ENCODE data around the gene GPR155.
"Not testable (repeated sequence)": the region's sequence is repeated elsewhere in the genome, so short reads cannot be mapped to it uniquely, and the experiment has no call there.

Gene GPR155

DNA sequence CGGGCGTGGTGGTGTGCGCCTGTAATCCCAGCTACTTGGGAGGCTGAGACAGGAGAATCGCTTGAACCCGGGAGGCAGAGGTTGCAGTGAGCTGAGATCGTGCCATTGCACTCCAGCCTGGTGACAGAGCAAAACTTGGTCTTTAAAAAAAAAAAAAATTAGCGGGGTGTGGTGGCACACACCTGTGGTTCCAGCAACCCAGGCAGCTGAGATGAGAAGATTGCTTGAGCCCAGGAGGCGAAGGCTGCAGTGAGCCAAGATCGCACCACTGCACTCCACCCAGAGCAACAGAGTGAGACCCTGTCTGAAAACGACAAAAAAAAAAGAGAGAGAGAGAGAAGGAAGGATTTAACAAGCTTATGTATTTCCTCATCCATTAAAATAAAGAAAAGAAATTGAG lies 2.7 kb upstream of the GPR155 start:
- DNase-seq = not testable (repeated sequence)

DNA sequence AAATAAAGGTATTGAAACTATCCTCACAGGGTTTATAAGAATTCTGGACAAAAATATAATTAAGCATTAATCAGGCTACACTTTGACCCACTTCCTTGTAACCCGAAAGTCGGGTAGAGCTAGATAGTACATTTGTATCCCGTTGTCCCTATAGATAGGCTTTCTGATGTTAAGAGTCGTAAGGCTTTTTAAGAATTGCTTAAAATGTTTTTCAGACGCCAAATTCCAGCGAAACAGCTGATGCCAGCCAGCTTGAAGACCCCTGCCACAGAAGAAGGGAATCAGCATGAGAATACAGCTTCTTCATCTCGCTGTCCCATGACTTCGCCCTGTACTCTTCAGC lies 962 bp upstream of the GPR155 start:
- no peak for DNase-seq

DNA sequence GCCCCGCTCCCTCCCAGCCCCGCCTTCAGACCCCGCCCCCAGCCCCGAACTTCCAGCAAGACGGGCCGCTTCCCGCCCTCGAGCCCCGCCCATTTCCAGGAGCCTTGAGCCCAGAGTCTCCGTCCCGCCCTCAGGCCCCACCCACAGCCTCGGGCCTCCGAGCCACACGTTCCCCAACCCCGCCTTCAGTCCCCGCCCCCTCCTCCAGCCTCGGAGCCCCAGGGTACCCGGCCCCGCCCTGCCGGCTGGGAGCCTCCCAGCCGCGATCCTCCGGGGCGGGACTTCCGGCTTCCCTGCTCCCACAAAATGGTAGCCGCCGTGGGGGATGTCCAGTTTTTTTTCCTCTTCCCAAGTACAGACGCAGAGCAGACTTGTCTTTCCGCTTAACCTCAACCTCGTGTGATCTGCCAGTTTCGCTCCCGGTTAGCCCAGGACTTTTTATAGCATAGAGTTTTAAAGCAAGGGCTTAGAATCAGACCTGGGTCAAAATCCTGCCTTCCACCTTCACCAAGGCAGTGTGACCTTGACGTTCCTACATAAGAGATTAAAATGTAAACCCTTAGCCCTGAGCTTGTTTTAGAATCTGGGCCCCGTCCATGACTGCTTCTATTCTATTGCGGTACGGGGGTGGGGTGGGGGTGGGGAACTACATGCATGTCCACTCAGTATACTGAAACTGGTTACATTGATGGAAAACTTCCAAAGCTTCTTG lies 435 bp upstream of the GPR155 start:
- peak; percentile 68 for DNase-seq

DNA sequence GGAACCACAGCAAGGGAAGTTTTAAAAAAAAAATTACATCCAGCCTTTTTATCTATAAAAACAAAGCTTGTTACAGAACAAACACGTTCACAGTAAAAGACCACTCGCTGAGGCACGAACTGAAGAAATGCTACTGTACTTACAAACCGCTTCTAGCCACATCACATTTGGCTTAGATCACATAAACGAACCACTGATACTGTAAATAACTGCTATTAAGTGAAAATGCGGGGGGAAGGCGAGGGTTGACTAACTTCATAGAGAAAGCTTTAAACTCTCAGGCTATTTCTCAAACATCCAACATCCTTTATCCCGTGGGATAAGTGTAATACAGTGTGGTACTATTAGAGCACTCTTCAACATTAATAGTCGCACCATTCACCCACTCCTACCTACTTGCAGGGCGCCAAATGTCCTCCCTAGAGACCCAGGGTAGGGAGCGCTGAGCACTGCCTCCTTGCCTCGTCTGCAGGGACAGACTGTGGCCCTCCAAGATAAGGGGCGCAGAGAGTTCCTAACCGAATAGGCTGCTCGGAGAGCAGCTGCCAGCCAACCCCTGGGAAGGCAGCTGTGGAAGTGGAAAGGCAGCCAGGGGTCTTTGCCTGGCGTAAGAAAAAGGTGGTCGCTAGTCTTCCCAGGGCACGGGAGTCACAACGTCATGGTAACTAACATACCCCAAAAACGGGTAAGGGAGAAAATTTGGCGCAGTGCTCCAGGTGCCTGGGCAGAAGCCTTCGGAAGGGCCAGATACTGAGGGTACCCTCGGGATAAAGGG lies 854 bp downstream of the GPR155 start:
- DNase-seq = no peak

DNA sequence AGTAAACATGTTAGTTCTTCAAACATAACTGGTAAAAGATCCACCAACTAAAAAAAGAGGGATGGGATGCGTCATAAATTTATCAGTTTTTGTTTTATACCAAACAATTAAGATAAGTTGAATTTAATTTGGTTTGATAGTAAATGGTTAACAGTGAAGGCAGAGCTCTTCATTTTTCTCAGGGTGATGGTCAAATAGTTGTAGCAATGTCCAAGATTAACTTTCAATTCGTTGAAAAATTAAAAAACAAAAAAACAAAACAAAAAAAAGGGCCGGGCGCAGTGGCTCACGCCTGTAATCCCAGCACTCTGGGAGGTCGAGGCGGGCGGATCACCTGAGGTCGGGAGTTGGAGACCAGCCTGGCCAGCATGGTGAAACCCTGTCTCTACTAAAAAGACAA lies 1.8 kb downstream of the GPR155 start:
- DNase-seq = not testable (repeated sequence)

DNA sequence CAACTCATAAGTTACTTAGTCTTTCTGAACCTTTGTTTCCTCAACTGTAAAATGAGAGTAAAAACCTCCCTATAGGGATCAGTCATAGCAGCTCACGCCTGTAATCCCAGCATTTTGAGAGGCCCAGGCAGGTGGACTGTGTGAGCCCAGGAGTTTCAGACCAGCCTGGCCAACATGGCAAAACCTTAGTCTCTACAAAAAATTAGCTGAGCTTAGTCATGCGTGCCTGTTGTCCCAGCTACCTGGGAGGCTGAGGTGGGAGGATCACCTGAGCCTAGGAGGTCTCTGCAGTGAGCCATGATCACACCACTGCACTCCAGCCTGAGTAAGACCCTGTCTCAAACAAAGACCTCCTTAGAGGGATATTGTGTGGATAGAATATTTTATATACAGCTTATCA lies 2.3 kb downstream of the GPR155 start:
- no peak for DNase-seq

DNA sequence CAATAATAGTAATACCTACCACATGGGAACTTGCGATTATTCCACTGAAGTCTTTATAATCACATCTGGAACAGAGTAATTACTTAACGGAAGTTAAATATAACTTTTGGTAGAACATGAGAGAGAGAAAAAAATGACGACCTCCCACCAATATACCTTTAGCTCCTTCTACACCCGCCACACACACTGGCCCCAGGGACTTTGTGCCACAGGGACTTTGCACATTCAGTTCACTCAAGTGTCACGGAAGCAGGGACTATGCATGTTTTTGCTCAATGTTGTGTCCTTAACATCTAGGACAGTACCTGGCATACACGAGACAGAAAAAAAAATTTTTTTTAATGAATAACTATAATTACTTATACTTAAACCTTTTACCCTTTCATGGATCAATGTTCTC lies 4.0 kb downstream of the GPR155 start:
- DNase-seq = no peak

DNA sequence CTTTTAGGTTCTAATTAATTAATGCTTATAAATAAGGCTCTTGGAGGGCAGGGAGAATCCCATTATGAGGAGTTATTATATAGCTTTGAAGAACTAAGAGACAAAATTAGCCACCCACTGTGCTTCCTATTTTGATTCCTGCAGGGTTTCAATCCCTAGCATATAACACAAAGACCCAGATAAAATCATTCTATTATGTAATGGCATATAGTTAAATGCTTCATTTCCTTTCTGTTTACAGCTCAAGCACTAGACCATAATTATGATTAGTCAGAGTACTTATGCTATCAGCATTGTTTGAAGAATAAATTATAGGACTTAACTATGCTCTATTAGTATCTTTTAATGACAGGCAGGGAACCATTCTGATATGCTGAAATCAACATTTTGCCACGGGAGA lies 9.1 kb downstream of the GPR155 start:
- DNase-seq = no peak

DNA sequence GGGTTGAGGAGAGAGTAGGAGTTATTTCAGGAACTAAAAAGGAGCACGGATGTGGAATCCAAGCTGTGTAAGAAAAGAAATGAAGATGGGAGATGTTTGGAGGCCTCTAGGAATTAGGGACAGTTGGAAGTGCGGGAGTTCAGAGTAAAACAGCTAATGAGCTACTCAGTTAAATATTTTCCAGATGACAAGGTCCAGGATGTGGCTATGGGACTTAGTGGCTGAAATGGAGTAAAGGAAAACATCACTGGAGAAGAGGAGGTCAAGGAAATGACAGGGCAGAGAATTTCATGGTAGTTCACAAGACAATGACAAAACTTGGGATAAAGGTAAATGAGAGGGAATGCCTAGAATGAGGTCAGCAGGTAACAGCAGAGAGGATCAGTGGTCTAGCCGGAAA lies 13.0 kb downstream of the GPR155 start:
- no peak for DNase-seq

DNA sequence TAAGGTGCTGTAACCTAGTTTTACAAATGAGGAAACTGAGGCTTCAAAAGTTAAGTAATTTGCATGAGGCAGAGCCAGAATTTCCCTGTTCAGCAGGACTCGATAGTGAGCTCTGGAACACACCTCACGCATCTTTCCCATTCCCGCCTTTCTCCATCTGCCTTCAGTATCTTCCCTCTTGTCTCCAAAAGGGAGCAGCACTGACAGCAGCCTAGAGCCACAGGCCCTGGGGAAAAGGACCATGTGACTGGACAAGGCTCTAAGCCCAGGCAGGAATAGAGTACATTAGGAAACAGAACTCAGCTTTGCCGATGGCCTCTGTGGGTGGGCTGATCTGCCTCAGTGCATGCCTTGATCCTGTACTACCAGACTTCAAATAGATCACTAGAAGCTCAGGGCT lies 21.5 kb downstream of the GPR155 start:
- no peak for DNase-seq

DNA sequence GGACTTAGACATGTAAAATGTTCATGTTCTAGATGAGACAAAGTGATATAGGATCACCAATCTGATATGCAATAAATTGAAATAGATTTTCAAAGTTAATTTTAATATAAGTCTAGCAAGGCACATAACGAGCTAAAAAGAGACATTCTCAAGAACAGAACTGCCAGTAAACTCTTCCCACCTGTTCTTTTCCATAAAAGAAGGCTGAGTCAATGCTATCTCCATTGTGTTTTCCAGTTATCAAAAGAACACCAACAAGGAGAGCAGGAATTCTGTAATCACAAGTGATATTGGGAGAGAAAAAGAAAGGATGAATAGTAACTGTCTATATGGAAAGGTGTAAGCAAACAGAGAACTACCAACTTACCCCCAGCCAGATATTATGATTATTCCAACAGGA lies 25.6 kb downstream of the GPR155 start:
- no peak for DNase-seq

DNA sequence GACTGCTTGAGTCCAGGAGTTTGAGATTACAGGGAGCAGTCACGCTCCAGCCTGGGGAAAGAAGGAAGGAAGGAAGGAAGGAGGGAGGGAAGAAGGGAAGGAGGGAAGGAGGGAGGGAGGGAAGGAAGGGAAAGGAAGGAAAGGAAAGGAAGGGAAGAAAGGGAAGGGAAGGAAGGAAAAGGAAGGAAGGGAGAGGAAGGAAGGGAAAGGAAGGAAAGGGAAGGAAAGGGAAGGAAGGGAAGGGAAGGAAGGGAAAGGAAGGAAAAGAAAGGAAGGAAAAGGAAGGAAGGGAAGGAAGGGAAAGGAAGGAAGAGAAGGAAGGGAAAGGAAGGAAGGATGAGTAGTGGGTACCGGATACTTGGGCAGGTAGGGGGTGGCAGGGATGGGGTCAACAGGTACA lies 32.3 kb downstream of the GPR155 start:
- no peak for DNase-seq

DNA sequence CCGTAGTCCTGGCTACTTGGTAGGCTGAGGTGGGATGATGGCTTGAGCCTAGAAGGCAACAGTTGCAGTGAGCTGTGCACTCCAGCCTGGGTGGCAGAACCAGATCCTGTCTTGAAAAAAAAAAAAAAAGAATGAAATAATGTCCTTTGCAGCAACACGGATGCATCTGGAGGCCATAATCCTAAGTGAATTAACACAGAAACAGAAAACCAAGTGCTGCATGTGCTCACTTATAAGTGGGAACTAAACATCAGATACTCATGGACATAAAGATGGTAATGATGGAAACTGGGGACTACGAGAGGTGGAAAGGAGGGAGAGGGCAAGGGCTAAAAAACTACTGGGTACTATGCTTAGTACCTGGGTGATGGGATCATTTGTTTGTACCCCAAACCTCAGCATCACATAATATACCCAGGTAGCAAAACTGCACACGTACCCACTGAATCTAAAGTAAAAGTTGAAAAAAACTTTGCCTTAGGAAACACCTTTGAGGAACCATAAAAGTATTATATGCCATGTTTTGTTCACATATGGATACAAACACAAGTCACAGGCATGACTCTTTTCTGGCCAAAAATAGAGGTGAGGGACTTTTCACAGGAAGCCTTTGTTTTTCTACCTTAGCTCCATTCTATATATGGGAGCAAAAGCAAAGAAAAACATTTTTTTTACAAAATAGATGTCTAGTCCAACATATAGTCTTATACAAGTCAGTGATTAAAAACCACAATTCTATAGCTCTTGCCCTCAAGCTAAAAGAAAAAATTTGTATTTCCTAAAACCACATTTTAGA lies 36.6 kb downstream of the GPR155 start:
- no peak for DNase-seq

DNA sequence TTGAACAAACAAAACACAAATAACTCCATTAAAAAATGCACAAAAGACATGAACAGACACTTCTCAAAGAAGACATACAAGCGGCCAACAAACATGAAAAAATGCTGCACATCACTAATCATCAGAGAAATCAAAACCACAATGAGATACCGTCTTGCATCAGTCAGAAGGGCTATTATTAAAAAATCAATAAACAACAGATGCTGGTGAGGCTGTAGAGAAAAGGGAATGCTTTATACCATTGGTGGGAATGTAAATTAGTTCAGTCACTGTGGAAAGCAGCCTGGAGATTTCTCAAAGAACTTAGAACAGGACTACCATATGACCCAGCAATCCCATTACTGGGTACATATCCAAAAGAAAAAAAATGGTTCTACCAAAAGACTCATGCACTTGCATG lies 37.8 kb downstream of the GPR155 start:
- no peak for DNase-seq

DNA sequence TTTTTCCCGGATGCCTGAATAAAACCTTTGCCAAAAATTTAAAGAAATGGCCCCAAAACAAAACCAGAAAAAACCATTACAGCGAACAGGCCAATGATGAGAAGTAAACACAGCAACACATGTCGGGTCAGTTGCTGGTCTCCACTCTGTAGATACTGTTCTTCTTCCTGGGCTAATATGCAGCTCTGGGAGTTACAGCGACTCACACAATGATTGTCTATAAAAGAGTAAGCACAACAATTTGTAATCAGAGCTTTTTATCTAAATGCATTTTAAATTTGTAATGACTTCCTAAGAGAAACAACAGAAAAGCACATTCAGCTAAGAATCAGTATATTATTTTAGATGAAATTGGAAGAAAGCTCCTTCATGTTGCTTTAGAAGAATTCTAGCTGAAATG lies 40.3 kb downstream of the GPR155 start:
- no peak for DNase-seq

DNA sequence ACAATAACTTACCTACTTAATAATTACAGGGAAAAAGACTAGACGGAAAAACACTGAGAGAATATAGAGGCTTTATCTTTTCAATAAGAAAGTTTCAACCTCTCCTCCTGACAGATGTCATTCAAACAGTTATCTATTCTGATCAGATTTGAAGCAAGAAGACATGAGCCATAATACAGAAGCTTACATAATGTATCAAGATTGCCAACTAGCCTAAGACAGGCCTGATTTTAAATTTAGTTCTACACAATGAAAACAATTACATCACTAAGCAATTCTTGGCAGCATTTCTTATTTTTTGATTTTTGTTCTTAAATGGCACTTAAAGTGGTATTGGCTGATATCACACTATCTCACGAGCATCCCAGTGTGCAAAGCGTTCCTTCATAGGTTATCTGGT lies 41.6 kb downstream of the GPR155 start:
- no peak for DNase-seq

DNA sequence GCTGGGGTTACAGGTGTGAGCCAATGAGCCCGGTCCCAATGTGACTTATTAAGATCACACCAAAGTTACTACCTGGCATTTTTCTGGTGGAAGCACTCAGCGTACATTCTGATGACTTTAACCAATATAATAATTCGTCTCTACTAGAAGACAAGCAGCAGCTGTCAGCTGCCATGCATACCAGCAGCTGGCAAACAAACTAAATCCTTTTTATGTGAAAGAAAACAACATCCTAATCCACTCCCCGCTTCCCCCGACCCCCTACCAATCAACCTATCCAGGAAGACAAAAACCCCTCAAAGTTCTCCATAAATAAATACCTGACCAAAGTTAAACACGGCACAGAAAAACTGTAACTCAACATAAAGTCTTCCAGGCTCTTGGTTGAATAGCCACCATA lies 42.1 kb downstream of the GPR155 start:
- DNase-seq = no peak

DNA sequence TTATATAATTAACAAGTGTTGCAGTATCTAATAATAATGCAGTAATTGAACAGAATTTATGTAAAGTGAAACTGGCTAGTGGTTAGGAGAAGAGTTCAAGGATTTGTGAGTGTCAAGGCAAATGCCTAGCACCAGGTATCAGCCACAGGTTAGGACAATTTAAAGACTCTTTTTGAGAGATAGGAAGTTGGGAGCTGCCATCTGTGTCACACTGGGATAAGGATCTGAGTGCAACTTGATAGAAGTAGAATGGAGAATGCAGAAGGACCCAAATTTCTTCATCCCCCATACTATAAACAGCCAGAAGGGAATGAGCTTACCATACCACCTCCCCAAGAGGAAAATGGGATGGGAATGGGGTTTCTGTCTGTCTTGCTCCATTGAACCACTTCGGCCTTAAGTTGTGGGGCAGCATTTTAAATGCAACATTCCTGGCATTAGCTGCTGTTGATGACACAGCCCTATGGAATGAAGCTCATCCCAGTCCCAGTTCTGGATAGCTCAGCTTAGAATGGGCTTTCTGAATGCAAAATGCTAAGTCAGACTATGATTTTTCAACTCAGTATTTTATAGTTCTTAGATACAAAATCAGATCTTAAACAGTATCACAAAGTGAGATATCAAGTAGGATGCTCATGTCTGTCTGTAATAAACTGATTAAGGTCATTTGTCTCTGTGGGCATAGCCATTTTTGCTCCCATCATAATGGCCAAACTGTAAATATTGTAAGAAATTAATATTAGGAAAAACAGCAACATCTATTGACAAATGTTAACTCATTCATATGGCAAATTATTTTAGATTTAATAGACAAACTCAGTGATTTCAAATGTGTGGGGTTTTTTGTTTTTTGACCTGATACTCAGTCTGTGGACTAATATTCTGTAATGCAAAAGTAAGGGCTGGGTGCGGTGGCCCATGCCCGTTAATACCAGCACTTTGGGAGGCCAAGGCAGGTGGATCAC lies 44.0 kb downstream of the GPR155 start:
- no peak for DNase-seq

DNA sequence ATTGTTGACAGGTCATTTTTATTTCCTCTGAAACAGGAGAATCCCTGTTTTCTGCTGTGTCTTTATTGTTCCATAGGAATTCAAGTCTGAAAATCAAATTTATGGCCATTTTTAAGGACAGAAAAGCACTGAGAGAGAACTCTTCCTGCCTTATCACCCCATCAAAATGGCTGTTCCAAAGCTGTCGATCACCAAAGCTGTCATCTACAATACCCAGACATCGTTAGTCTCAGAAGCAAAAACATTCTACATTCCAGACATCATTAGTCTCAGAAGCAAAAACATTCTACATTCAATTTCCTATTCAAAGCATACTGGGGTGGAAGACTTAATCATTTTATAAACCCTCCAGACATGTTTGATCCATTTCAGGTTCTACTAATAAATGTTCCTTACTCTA lies 46.9 kb downstream of the GPR155 start:
- DNase-seq = no peak

DNA sequence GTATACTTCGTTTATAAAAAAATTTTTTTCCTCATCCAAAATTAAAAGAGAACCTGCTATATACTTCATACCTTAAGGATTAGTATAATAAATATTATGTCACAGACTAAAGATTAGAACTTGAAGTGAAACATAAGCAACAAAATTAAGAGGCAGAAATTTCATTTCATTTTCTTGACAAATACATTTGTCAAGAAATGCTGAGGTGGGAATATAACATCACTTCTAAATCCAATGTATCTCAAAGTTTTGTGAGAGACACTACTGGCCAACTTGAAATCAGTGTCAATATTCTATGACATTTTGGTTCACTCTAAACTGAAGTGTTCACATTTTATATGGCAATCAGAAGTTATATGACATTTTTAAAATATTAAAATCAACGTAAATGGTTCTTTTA lies 47.5 kb downstream of the GPR155 start:
- DNase-seq = no peak

DNA sequence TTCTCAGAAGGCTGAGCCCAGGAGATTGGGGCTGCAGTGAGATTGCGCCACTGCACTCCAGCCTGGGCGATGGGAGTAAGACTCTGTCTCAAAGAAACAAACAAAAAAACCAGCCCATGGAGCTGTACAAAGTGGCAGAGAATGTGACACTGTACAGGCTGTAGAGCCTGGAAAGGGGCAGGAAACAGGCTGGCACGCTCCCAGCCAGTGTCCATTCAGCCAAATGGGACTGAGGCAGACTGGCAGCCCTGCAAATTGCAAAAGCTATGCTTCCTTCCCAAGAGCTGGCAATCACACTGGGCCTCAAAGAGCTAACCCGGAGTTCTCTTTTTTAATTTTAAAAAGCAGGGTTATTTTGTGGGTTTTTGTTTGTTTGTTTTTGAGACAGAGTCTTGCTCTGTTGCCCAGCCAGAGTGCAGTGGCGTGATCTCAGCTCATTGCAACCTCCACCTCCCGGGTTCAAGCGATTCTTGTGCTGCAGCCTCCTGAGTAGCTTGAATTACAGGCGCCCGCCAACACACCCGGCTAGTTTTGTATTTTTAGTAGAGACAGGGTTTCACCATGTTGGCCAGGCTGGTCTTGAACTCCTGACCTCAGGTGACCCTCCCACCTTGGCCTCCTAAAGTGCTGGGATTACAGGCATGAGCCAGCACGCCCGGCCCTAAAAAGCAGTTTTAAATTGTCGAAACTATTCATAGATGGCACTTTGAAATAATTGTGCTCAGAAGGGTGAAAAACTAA lies 48.5 kb downstream of the GPR155 start:
- DNase-seq = no peak

DNA sequence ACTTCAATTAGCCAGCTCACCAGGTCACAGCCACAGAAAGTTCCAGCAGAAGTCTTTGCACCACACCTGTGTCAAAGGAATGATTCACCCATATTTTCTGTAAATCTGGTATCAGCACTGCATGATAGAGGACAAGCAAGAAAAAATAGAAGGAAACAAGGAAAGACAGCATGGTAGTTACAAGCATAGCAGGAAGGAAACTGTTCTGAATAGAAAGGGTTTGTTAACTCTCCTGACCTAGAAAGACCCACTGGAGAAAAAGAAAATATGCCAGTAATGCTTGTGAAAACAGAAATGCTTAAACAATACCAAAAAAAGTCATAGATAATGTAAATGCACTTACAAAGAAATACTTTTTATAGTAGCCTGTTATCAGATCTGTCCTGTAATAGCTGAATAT lies 50.5 kb downstream of the GPR155 start:
- DNase-seq = no peak

All from 8988T (cell line).